Daoy (cell line): ENCODE results near the gene PLA2G4F. TPM values are rescaled to one million over a fixed set of nuclear protein-coding genes. Genes with fewer than 3 reads are reported as not detected.
"Not testable (repeated sequence)": the region's sequence is repeated elsewhere in the genome, so short reads cannot be mapped to it uniquely, and the experiment has no call there.

Source experiments
- DNase-seq: peaks from one replicate; pipeline ENCODE4 v3.0.0-alpha.2; 2015; ENCODE audit warnings: low read depth
- total RNA-seq: library from RNA; depleted of rRNA; stranded (reverse); fragments of >200 nt; shearing (Covaris generic); gene quantifications from 2 replicates; pipeline ENCODE4 v1.2.3, GENCODE V29; 2014; rRNA removed

The PLA2G4F gene
- total RNA-seq, 1 experiment from 2014 or later, result not detected

DNA sequence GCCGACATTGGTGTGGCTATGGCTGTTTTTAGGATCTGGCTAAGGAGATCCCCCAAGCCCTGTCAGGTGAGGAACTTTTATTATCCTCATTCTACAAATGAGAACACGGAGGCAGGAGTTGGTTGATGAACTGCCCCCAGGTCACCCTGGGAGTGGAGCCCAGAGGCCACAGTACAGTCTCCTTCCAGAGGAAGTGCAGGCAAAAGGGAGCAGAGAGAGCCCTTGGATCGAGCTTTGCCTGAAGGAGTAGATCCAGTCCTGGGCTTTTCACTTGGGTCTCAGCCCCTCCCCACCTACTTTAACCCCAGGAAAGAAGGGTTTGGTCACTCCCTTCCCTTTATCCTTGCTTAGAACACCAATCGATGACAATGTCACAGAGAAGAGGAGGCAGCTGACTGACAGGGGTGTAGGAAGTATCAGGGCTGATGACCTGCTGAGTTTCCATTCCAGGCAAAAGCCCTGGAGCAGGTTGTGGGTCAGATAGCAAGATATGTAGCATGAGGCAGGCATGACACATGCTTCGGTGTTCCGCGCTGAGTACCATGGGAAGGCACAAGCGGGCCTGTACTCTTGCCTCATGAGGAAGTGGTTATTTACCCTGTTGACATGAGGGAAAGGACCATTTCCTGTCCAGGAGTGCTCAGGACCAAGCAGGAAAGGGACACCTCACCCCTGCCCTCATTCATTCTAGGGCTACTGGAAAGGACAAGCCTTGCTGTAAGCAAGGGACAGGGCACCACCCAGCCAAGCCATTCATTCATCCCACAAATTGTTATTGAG is 56.2 kb downstream of the PLA2G4F start:
- DNase-seq, result peak; percentile 83

DNA sequence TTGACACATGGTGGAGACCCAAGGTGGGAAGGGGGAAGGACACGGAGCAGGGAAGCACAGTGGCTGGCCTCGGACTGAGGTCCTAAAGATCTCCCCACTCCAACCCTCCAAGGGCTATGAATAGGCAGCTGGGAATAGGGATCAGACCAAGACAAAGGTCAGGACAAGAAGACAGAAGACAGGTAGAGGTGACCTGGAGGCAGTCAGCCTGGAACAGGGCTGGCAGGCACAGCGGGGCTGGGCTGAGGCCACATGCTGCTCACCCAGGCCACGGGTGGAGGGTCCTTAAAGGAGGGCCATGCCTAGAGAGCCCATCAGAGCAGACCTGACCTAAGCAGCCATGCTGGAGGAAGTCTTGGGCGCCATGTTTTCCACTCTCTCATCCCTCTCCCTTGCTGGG is 59.4 kb downstream of the PLA2G4F start:
- no peak for DNase-seq

DNA sequence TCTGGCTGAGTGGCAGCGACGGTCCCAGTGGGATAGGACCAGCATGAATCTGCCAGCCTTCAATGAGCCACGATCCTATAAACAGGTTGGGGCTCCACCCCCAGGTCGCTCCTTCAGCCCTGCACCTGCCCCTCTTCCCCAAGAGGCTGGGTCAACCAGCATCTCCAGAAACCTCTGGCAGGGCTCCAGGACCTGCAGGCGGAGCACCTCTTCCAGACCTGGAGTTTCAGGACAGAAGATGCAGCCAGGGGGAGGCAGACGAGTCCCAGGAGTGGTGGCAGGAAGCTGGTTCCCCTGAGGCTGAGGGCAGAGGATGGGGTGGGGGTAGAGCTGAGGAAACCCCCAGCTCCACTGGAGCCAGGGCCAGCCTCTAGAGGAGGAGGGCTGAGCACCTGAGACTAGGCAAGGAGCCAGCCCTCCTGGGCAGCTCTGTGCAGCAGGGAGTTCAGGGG is 61.9 kb downstream of the PLA2G4F start, which contains the start of gene PLA2G4D:
PLA2G4D (minus strand) TSS at position 51 of the 452 bp plus-strand sequence. CDS start 103 bp downstream, outside the sequence.
- DNase-seq, result no peak

DNA sequence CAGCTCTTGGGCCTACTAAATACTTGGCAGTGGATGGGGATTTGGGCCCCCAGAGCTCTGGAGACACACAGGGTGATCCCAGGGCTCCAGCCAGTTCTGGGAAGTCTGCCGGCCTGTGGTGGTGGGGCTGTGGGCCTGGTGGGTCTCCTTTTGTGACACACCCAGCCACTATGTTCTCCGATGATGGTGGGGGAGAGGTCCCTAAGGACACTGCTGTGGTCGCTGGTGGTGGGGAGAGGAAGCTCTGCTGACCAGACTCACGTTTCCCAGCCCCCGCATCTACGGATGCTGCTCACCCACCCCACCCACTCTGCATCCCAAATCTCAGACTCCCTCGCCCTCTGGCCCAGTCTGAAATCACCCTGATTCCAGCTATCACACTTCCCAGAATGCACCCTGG is 62.5 kb downstream of the PLA2G4F start:
- no peak for DNase-seq

DNA sequence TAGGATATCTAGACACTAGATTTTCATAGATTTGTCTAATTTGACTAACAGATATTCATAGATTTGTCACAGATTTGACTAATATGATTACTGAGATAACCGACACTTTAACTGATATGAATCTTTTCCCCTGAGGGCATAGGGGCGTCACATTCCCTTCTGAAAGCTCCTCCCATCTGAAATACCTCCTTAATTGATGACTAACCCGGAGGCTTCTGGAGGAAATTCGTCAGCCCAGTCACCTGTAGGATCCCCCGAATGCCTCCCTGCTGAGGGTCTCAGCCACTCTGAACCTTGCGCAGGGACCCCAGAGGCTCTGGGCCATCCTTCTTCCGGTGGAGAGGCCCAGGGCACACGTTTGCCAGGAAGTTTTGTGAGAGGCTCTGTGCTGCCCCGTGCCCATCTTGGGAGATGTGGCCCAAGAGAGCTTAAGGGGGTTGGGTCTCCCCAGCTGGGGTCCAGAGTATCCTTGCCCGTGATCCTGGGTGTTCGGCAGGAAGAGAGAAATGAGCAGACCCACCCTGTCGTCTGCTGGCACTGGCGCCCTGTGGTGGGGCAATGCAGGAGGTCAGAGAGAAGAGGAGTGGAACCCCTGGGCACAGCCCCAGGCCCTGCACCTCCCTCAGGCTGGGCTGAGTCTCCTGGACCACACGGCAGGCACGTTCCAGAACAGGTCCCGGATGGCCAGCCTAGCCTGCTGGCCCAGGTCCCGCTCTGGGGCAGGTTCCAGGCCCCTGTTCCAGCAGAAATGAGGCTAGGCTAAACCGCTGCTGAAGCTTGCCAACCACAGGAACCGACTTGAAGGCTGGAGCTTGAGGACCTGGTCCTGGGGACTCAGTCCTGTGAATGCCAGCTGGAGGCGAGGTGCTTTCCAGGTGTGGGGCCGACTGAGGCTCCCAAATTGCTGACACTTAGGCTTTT is 63.8 kb downstream of the PLA2G4F start:
- DNase-seq, result peak; percentile 60

DNA sequence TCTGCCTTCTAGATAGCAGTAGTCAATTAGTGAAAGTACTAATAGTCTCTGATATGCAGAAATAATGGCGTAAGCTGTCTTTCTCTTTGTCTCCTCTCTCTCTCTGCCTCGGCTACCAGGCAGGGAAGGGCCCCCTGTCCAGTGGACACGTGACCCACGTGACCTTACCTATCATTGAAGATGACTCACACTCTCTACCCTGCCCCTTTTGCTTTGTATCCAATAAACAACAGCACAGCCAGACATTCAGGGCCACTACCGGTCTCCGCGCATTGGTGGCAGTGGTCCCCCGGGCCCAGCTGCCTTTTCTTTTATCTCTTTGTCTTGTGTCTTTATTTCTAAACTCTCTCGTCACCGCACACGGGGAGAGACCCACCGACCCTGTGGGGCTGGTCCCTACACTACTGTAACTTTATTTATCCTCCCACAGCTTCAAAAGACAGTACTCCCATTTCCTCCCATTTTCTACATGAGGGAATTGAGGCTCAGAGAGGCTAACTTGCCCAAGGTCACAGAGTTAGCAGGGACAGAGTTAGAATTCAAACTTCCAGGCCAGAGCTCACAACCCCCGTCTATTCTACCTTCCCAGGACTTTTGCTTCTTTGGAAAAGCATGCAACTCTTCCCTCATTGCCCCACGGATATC is 64.6 kb downstream of the PLA2G4F start:
- not testable (repeated sequence) for DNase-seq

DNA sequence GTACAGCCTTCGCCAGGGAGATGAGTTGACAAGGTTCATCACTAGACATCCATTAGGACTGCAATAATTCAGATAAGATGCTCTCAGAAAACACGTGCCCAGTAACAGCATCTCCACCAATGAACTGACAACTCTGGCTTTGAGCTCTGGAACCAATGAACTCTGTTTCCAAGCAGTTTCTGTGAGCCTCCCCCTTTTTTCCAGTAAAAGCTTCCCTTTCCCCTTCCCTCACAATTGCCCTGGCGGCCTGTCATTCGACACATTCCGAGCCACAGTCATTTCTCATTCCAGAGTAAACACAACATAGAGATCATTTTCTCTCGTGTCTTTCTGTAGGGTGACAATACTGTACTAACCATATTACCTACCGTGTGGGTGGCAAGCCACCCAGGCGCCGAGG is 65.7 kb downstream of the PLA2G4F start:
- DNase-seq, result no peak

DNA sequence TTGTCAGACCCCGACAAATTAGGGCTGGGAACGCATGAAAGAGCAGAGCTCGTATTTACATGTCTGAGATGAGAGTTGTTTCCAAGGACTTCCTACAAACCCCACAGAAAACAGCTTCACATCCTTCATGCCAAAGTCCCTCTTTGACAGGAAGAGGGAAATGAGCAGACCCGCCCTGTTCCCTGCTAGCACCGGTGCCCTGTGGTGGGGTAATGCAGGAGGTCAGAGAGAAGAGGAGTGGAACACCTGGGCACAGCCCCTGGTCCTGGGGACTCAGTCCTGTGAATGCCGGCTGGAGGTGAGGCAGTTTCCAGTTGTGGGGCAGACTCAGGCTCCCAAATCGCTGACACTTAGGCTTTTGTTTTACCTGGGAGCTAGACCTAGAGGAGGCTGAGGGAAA is 66.1 kb downstream of the PLA2G4F start:
- DNase-seq, result no peak

DNA sequence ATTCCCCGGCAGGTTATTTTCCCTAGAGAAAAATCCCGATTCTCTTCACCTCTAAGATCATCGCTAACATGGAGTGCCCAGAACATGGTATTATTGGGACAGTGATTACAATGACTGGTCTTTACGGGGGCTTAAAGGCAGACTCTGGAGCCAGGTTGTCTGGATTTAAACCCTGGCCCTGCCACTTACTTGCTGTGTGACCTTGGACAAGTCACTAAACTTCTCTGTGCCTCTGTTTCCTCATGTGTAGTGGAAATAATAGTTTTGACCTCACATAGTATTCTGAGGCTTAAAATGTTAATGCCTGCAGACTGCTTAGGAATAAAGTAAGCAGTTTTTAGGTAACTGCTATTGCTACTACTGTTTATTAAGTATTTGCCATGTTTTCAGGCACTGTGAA is 66.5 kb downstream of the PLA2G4F start:
- no peak for DNase-seq

Other genes with a start within 250 kb of the PLA2G4F start
- 21.9 and 26.9 TPM in 2 replicates for gene EHD4, start 184.1 kb downstream of the PLA2G4F start, total RNA-seq
- not detected in 2 replicates for gene PLA2G4E, start 135.6 kb downstream of the PLA2G4F start, total RNA-seq
- not detected in 2 replicates for gene PLA2G4D, start 62.1 kb downstream of the PLA2G4F start, total RNA-seq
- gene VPS39, start 51.7 kb upstream of the PLA2G4F start, total RNA-seq, result 9.9 and 13.1 TPM in 2 replicates
- 4.8 and 5.8 TPM in 2 replicates for gene GANC, start 116.6 kb upstream of the PLA2G4F start, total RNA-seq
- 61.5 and 68.6 TPM in 2 replicates for gene TMEM87A, start 116.8 kb upstream of the PLA2G4F start, total RNA-seq
- gene CAPN3, start 202.9 kb upstream of the PLA2G4F start, total RNA-seq, result 0.06 TPM in 1 of 2 replicates, not detected in the other